Stomach (tissue), 4 donors: ENCODE measurements around the gene PLCH1.

Experiments used
- EP300 ChIP-seq: sonication (generic); formaldehyde crosslinking; IDR thresholded peaks from one replicate; pipeline ENCODE4 v1.6.1; 2017; ENCODE audit warnings: antibody characterized with exemption
- POLR2AphosphoS5 ChIP-seq, 3 donors: sonication (generic); formaldehyde crosslinking; IDR thresholded peaks; one replicate each; pipeline ENCODE4 v1.6.1; 2016; ENCODE audit warnings: antibody characterized with exemption in 3 of 3
- TF ChIP-seq, protein P1 (sequence below), 7 experiments: fragments of 450-650 bp in 4 of 7; fragments of 200-600 bp in 3 of 7; sonication (generic) in 3 of 7; IDR thresholded peaks; one replicate each; pipeline ENCODE4 v1.5.1; 2016 to 2019; ENCODE audit warnings: antibody characterized with exemption in 7 of 7, control low read depth in 2 of 7, mild to moderate bottlenecking in 1 of 7

DNA sequence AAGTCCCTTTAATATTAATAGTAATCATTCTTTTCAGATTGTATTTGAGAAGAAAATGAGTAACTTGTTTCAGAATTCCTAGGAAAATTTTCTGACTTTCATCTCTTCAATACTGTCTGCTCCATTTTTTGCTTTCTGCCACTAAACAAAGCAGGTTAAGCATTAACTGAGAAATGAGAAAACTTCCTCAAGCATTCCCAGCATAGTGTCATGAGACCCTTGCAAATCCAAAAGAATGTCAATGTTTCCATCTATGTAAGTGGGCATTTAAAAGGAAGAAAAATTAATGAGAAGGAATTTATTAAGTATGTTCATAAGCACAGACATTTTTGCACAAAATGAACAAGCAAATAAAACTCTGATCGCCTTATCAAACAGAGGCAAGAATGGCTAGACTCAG lies 303.4 kb downstream of the PLCH1 start:
- TF ChIP-seq POLR2AphosphoS5 (IDR thresholded peaks at IDR 0.05) (no peak), EP300 (no peak)
- TF ChIP-seq, protein P1, sequence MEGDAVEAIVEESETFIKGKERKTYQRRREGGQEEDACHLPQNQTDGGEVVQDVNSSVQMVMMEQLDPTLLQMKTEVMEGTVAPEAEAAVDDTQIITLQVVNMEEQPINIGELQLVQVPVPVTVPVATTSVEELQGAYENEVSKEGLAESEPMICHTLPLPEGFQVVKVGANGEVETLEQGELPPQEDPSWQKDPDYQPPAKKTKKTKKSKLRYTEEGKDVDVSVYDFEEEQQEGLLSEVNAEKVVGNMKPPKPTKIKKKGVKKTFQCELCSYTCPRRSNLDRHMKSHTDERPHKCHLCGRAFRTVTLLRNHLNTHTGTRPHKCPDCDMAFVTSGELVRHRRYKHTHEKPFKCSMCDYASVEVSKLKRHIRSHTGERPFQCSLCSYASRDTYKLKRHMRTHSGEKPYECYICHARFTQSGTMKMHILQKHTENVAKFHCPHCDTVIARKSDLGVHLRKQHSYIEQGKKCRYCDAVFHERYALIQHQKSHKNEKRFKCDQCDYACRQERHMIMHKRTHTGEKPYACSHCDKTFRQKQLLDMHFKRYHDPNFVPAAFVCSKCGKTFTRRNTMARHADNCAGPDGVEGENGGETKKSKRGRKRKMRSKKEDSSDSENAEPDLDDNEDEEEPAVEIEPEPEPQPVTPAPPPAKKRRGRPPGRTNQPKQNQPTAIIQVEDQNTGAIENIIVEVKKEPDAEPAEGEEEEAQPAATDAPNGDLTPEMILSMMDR (IDR thresholded peaks at IDR 0.05): no peak
